Fibroblast of the conjunctiva (primary cell): Measurements from ENCODE around the gene RGS17.
"Not testable (repeated sequence)": the region's sequence is repeated elsewhere in the genome, so short reads cannot be mapped to it uniquely, and the experiment has no call there.

ENCODE experiments used
- DNase-seq: peaks from one replicate; pipeline ENCODE4 v3.0.0-alpha.2; 2010; ENCODE audit warnings: low read depth

RGS17 gene

DNA sequence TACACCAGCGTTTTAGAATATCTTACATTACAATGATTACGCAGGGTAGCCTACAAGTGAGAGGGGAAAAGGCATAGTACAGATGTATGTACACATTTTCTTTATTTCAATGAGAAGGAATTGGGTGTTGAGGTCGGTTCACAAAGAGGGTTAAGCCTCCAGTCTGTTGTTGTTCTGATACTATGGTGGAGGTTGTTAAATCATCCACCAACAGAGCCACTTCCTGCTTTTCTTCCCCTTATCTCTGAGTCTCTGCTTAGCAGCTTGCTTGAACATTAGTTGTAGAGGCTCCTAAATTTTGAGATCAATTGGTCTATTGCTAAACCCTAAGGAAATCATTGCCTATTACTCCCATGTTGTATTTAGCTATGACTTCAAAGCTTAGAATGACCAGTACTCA lies 7.3 kb downstream of the RGS17 start:
- no peak for DNase-seq

DNA sequence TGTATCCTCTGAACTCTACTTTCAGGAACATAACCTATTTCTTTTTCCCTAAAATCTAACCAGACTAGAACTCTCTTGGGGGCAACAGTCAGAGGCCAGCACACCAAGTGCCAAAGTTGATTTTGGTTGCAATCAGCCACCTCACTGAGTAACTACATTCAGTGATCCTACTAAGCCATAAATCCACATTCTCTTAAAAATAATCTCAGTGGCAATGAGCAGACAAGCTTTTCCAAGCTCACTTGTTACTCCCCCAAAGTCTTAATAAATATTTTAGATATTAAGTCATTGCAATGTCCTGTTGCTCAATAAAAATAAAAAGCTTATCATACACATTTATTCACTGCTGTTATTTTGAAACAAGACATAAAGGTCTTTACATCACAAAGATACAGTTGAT lies 9.8 kb downstream of the RGS17 start:
- no peak for DNase-seq

DNA sequence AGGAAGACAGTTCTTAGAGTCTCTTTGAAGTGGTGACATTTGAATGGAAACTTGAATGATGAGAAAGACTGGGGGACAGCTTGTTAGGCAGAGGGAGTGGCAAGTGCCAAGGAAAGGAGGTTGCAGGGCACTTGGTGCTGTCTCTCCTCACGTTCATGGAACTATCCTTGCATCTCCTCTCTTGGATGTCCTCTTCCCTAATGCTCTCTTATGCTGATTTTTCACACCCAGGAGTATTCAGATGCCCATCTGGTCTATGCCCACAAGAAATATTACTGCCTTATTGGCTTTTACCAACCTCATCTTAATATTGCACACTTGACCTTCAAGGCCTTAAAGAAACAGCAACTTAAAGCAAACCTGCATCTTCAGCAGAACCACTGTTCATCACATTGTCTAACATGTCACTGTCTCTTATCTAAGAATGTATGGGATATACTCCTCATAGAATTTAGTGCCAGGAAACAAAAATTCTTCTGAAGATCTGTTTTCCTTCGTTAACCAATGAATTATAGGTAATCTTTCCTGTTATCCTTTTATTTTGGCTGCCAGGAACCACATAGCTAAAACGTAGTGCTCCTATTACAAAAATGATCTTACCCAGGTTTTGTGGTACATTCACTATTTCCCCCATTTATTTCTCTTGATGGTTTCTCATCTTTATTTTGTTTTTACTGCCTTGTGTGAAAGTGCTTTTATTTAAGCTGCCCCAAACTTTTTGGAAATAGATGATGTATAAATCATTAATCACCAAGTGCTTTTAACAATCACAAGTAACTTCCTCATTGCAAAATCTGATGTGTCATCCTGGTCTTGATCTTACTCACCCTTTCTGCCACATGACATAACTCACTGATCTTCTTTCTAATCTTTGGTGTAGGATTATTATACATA lies 12.8 kb downstream of the RGS17 start:
- DNase-seq = no peak

DNA sequence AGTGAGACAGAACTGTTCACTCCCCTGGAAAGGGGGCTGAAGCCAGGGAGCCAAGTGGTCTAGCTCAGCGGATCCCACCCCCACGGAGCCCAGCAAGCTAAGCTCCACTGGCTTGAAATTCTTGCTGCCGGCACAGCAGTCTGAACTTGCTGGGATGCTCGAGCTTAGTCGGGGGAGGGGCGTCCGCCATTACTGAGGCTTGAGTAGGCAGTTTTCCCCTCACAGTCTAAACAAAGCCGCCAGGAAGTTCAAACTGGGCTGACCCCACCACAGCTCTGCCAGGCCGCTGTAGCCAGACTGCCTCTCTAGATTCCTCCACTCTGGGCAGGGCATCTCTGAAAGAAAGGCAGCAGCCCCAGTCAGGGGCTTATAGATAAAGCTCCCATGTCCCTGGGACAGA lies 20.0 kb downstream of the RGS17 start:
- DNase-seq = not testable (repeated sequence)

DNA sequence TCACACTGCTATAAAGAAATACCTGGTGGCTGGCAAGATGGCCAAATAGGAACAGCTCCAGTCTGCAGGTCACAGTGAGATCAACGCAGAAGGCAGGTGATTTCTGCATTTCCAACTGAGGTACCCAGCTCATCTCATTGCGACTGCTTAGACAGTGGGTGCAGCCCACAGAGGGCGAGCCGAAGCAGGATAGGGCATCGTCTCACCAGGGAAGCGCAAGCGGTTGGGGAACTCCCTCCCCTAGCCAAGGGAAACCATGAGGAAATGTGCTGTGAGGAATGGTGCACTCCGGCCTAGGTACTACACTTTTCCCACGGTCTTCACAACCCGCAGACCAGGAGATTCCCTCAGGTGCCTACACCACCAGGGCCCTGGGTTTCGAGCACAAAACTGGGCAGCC lies 20.5 kb downstream of the RGS17 start:
- DNase-seq = not testable (repeated sequence)

DNA sequence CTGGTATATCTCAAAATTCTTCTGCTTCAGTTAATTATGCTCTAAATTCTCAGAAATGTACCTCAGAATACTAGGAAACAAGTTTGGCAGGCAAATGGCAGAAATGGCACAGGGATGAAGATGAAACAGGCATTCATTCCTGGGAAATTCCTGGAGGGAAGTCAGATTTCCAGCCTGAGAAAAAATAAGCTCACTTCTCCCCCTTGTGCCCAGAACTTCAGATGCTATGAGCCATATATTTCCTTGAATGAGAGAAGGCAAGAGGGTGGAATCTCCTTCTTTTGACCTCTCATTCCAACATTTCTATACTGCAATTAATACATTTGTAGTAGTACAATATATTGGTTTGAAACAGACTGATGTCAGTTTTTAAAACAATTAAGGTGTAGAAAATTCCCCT lies 22.8 kb downstream of the RGS17 start:
- no peak for DNase-seq

DNA sequence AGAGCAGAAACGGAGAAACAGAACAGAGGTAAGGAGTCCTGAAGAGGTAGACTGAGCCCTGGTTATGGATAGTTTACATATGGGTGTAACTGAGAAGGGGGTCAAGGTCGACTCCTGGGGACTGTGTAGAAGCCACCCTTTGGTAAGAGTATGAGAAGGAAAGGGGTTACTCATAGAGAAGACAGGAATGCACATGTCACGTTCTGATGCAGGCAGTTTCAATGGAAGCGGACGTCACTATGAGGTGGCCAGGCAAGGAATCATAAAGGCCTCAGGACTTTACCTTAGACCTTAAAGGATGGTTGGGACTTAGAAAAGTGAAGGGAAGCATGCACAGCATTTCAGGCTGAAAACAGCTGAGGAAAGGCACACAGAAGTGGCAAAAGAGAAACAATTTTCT lies 25.1 kb downstream of the RGS17 start:
- no peak for DNase-seq

DNA sequence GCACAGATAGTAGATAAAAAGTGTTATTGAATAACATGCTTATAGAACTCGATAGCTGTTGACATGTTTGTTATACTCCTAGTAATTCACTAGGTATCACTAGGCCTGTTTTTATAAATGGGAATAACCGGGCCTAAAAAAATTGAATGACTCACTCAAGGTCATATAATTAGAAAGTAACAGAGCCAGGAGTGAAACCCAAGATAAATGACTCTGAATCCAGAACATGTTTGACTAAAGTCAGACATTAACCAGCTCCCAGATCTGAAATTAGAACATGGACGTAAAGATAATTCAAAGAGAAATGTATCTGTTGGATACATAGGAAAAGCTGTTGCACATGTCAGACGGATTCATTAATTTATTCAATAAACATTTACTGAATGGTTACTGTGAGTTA lies 26.9 kb downstream of the RGS17 start:
- DNase-seq = no peak

DNA sequence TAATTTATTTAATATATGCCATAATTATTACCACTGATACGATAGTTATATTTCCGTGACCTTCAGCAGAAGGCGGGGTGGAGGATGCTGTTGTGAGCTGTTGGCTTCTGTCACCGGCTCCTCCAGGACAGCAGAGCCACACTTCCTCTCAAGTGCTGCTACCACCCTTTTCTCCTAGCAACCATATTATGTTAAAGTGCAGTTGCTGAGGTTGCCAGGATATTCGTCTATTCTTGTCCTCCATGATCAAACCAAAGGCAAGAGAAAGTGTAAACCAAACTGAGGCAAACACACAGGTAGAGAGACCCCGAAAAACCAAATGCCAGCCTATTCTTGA lies 27.8 kb downstream of the RGS17 start:
- no peak for DNase-seq

DNA sequence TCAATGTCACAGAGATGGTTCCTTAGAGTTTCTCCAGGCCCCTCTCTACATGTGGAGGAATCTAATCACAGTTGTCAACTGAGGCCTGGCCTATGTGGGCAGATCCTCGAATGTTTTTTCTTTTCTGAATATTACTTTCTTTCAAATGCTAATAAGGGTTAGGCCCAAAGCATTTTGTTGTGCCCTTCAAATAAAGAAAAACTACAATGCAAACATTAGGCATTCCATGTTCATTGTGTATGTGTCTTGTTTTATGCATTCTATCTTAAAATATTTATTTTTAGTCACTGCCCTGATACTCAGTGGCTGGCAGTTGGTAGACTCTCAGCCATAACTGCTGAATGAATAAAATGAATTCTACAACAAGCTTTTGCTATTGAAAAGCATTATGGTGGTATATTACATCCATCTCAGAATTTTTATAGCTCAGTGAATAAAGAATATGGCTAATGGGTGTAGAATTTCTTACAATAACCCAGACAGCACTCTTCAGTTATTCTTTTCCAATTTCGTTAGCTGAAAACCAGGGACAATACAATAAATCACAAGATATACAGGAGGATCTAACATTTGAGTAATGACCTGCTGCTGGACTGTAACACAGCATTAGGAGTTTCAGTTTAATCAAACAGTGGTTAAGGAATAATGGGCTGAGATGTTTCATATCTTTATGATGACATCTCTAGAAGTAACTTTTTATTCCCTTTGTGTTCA lies 28.3 kb downstream of the RGS17 start:
- DNase-seq = no peak

DNA sequence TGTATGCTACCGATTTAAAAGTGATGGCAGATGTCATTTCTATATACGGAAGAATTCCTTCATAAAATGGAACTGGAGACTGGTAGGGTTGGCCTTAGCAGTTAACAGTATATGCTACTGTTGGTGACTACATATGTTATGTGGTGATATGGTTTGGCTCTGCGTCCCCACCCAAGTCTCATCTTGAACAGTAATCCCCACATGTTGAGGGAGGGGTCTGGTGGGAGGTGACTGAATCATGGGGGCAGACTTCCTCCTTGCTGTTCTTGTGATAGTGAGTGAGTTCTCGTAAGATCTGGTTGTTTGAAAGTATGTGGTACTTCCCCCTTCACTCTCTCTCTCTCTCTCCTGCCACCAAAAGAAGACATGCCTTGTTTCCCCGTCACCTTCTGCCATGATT lies 29.6 kb downstream of the RGS17 start:
- DNase-seq = no peak

DNA sequence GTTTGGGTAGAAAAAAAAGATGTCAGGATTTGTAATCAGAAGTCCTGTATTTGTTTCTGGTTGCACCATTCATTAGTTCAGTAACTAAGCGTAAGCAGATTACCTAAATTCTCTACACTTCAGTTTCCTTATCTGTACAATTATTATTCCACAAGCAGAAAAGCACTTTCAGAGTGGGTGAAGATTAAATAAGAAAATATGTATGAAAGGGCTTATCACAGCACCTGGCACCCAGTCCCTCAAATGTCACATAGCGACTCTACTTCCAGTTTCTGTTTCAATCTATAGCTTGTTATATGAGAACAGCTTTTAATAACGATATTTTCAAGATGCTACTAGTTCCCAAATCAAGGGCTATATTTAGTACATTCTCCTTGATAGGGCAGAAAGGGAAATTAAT lies 31.4 kb downstream of the RGS17 start:
- no peak for DNase-seq

DNA sequence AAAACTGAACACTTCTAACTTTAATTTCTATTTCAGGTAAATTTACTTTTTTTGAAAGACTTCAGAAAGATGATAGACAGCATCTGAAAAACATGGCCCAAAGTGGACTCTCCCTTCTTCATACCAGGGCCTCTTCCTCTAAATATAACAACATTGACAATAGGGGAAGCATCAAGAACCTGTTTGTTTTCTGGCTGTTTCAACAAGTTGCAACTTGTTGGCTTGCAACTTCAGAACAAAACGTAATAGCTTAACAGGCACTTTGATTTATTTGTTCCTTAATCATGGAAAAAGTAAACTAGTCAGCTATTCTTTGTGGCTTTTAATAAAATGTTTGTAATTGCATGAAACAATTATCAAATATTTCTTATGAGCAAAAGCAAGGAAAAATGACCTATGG lies 34.3 kb downstream of the RGS17 start:
- no peak for DNase-seq

DNA sequence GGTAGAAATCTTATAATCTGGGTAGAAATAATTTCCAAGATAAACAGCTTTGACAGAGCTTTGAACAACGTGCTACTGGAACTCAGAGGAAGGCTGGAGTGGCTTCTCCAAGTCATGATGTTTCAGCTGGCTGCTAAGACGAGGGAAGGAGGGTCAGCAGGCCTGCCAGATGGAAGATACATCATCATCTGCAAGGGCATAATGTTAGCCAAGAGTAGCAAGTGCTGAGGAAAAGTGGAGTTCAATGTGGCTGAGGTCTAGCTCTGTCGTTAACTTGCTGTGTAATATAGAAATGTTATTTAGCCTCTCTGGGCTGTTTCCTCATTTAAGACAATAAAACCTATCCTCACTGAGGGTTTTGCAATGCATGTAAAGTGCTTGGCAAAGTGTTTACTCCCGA lies 35.1 kb downstream of the RGS17 start:
- DNase-seq = no peak

DNA sequence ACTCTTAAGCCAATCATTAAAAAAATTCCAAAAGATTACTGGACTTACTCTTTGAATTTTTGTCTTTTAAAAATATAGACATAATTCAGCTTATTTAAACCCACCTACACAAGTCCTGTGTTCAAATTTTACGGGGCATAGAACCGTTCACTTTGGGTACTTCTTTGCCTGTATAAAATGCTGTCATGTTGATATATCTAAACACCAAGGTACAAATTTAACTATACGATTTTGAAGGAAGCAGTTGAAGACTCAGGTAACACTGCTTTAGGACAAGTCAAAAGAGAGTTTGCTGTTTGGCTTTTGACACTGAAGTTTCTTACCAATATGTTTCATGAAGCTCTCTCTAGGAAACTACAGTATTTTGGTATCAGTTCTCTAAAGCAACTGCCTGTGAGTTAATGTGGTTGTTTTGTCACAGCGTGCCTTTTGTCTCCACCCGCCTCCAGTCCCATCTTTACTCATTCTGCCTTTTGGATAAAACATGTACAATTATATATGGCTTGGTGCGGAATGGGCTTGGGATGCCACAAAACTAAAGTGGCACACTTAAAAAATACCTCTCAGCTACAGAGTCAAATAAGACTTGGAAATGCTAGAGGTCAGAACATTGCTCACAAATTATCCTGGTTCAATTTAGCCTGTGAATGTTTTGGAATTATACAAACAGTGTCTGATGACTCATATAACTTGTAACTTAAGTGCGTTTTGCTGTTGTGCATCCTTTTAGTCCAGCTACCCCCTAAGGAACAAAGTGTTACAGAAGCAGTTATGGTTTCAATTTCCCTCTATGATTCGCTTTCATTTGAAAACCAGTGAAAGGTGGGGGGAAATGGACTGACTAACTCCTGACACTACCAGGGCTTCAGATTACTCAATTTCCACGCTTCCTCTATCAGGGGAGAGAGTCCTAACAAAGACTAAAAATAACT lies 38.7 kb downstream of the RGS17 start:
- DNase-seq = peak; percentile 92

DNA sequence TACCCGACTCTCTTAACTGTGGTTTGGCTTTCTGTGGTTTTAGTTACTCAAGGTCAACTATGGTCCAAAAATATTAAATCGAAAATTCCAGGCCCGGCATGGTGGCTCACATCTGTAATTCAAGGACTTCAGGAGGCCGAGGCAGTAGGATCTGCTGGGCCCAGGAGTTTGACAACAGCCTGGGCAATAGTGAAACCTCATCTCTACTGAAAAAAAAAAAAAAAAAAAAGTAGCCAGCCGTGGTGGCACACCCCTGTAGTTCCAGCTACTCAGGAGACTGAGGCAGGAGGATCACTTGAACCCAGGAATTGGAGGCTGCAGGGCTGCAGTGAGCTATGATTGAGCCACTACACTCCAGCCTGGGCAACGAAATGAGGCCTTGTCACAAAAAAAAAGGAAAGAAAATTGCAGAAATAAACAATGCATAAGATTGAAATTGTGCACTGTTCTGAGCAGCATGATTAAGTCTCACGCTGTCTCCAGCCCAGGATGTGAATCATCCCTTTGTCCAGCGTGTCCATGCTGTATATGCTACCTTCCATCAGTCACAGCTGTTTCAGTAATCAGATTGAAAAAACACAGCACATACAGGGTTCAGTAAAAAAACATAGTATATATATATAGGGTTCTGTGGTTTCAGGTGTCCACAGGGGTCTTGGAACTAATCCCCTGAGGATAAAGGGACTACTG lies 40.7 kb downstream of the RGS17 start:
- DNase-seq = peak; percentile 72

DNA sequence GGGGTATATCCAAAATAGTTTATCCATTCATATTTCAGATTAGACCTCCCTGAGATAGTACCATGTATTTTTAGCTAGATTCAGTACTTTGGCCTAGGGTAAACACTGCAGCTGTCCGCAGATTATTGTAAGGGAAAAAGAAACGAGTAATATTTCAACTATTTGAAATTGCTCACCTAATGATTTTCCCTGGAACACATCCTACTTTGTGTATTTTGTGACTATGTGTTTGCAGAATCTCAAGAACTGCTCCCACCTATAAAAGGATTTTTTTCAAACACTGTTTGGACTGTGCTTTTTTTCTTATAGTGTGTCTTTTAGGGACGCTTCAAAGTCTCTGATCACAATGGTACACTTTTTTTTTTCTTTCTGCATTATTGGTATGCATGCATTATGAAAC lies 42.3 kb downstream of the RGS17 start:
- no peak for DNase-seq

DNA sequence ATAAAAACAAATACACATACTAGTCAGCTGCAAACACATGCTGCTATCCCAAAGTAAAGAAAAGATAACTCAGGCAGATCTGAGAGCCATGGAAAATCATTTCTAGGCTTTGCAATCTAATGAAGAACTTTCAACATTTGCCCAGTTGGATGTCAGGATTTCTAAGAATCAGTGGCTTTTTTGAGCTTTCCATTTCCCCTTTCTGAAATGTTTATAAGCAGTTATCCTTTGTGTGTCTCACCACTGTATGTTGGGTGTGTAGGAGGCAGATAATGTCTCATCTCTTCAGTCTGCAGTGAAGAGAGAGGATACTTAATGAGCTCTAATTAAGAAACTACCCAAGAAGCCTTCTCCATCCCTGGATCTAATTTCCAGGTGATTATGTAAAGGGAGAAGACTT lies 43.6 kb downstream of the RGS17 start:
- DNase-seq = no peak

DNA sequence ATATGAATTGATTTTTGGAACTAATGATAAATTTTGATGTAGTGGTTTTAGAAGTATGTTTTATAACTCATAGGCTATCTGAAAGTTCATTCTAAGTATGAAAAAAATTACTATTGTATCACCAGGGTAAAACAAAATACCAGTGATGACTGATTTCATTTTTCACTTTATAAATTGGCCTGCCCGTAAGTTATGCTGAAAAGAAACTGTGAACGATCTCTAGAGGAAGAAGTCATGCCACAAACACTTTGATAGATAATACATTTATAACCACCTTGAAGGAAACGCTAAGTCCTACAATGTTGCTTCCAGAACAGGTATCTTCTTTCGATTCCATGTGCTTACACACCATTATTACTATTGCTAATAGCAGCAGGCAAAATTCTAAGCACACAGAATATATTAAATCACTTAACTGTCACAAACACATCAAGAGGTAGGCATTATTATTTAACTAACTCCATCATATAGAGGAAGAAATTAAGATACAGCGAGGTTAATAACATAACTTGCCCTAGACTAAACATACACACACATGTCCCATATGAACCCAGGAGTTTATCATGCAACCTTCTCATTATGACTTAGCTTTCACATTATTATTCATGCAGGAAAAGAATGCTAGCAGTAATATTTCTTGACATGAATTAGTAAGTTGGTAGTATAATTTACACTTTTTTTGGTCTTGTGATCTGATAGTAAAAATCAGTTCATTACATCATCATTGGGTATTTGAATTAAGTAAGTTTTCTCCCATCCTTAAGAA lies 44.7 kb downstream of the RGS17 start:
- no peak for DNase-seq

DNA sequence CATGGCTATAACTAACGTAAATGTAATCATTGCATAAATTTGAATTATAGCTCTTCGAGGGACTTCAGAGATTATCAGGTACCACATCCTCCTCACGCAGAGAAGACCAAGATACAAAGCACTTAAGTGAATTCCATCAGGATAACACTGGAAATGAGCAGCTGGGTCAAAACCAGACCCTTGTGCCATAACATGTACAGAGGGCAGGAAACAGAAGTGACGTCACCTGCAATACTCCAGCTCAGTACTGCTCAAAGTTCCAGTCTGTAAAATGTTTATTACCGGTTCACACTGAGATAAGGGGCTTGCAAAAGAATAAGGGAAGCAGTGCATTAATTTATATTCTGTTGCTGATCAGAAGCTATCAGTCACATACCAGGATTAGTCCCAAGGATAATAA lies 45.8 kb downstream of the RGS17 start:
- no peak for DNase-seq

DNA sequence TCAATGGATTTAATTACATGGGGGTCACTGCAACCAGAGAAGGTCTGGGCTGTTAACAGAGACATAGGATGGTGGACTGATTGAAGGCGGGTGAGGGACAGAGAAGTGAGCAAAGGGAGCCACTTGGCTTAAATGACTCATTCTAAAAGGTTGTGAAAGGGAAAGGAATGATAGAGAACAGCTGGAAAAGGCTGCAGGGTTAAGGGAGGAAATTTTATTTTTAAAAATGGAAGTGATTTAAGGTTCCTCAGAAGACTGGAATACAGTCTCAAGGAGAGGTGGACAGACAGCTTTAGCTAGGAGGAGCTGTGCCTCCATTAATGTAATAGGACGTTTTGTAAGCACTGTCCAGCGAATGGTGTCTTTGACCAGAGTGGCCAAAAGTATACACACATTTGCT lies 46.7 kb downstream of the RGS17 start:
- DNase-seq = peak; percentile 31
